IPS-20b (cell line): Measurements from ENCODE around the gene PATJ.

Source experiments
- H3K27ac ChIP-seq: one replicate; pipeline ENCODE4 v1.5.1; 2013; ENCODE audit warnings: low read length
- H3K27me3 ChIP-seq: 2 replicates; pipeline ENCODE4 v1.6.1; 2013; ENCODE audit warnings: mild to moderate bottlenecking, low read length, inconsistent platforms; ENCODE audit not compliant: insufficient read depth
- H3K36me3 ChIP-seq: 2 replicates; pipeline ENCODE4 v1.6.1; 2013; ENCODE audit warnings: low read depth, mild to moderate bottlenecking, inconsistent platforms, low read length, moderate library complexity; ENCODE audit not compliant: insufficient read depth
- H3K4me1 ChIP-seq: 2 replicates; pipeline ENCODE4 v1.6.1; 2013; ENCODE audit warnings: mild to moderate bottlenecking, control low read depth, inconsistent platforms, low read length, moderate library complexity; ENCODE audit not compliant: insufficient read depth
- H3K4me3 ChIP-seq: 2 replicates; pipeline ENCODE4 v1.5.1; 2013; ENCODE audit warnings: mild to moderate bottlenecking, low read length, inconsistent platforms
- H3K9ac ChIP-seq: 2 replicates; pipeline ENCODE4 v1.6.1; 2013; ENCODE audit warnings: low read depth, mild to moderate bottlenecking, inconsistent platforms, low read length, moderate library complexity
- H3K9me3 ChIP-seq: 2 replicates; pipeline ENCODE4 v1.6.1; 2013; ENCODE audit warnings: mild to moderate bottlenecking, low read depth, low read length, inconsistent platforms; ENCODE audit not compliant: insufficient read depth

PATJ gene

DNA sequence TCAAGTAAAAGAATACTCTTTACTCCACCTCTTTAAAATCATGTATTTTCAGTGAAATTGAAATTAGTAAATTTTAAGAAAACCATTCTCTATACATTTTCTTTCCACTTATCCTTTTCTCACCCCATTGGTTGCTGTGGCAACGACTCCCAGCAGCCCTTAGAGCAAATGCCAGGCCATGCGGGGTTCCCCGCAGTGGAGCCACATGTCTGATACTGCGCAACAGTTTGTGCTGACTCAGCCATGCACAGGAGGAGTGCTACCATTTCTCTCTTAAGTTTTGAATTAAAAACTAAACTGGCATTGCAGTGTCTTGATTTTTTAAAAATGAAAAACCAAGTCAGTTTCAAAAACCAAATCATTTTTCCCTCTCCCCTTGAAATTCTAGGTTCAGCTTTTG lies 238.3 kb downstream of the PATJ start:
- no peaks in the 10 kb centered on the region for H3K9me3 ChIP-seq
- no peaks in the 10 kb centered on the region for H3K27me3 ChIP-seq
- no peaks in the 10 kb centered on the region for H3K36me3 ChIP-seq
- H3K27ac ChIP-seq: peak overlapping the region; percentile 12
- H3K4me3 ChIP-seq: no peak overlapping the region
- peak overlapping the region; percentile 58; the same call in 1 of the 2 replicates for H3K9ac ChIP-seq
- H3K4me1 ChIP-seq: peaks cover 20% of the 10 kb centered on the region; the same call in 1 of the 2 replicates

DNA sequence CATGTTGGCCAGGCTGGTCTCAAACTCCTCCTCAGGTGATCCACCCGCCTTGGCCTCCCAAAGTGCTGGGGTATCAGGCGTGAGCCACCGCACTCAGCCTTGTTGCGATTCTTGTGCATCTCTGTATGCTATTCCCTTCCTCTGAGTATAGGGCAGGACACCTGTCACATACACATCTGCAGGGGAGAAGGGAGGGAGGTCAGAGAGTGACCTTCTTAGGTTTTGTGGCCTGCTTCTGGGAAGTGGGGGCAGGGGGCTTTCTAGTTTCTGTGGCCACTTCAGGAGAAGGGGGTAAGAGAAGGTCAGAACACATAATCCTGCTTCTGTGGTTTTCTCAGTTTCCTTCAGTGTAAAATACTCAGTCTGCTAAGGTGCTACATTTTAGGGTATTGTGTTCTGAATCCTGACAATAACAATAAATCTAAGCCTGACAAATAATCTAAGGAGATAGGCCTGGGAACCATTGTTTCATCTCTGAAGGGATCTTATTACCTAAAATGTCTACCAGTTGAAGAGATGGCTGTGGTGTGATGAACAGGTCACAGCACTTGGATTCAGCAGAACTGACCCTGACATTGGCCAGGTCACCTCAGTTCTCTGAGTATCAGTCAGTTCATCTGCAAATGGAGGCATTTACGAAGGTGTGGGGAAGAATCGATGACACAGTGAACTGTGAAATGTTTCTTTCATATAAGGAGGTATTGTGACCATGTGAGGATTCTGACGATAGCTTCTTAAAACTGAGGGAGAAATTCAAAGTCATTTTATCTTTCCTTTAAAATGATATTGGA lies 239.8 kb downstream of the PATJ start:
- H3K36me3 ChIP-seq: no peaks in the 10 kb centered on the region
- no peaks in the 10 kb centered on the region for H3K27me3 ChIP-seq
- H3K4me3 ChIP-seq: no peak overlapping the region
- peaks cover 20% of the 10 kb centered on the region; the same call in 1 of the 2 replicates for H3K4me1 ChIP-seq
- no peaks in the 10 kb centered on the region for H3K9me3 ChIP-seq
- H3K9ac ChIP-seq: no peak overlapping the region
- no peak overlapping the region for H3K27ac ChIP-seq

DNA sequence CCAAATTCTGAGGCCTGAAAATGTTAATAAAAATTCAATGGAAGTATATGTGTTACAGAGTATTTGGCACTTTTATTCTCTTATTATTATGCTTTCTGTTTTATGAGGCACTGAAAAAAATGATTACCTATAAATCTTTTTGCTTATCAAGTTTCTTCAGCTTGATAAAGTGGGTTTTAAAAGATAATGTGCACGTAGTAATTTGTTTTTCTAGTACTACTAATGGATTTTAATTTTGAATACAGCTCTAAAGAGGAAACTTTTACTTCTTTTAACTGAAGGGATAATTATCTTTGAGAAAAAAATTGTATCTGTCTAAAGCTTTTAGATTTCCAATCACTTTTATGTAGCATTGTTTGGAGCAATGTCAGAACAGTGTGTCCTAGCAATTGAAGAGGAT lies 241.0 kb downstream of the PATJ start:
- Histone ChIP-seq H3K4me1 (peaks cover 20% of the 10 kb centered on the region; the same call in 1 of the 2 replicates), H3K4me3 (no peak overlapping the region), H3K36me3 (no peaks in the 10 kb centered on the region), H3K27me3 (no peaks in the 10 kb centered on the region), H3K27ac (no peak overlapping the region), H3K9me3 (no peaks in the 10 kb centered on the region), H3K9ac (no peak overlapping the region)

DNA sequence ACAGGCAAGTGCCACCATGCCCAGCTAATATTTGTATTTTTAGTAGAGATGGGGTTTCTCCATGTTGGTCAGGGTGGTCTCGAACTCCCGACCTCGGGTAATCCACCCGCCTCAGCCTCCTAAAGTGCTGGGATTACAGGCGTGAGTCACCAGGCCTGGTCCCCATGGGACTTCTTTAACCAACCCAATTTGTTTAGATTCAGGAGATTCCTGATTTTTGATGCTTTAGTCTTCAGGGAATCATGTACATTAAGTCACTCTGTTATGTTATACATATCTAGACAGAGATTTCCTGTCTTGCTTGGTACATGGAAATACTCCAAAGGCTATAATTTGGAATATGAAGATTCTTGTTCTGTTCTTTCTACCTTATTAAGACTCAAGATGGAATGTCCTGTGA lies 250.0 kb downstream of the PATJ start:
- Histone ChIP-seq H3K4me3 (no peak overlapping the region), H3K36me3 (peaks cover 13% of the 10 kb centered on the region), H3K27ac (no peak overlapping the region), H3K27me3 (no peaks in the 10 kb centered on the region), H3K9me3 (no peaks in the 10 kb centered on the region), H3K9ac (no peak overlapping the region), H3K4me1 (no peaks in the 10 kb centered on the region)

DNA sequence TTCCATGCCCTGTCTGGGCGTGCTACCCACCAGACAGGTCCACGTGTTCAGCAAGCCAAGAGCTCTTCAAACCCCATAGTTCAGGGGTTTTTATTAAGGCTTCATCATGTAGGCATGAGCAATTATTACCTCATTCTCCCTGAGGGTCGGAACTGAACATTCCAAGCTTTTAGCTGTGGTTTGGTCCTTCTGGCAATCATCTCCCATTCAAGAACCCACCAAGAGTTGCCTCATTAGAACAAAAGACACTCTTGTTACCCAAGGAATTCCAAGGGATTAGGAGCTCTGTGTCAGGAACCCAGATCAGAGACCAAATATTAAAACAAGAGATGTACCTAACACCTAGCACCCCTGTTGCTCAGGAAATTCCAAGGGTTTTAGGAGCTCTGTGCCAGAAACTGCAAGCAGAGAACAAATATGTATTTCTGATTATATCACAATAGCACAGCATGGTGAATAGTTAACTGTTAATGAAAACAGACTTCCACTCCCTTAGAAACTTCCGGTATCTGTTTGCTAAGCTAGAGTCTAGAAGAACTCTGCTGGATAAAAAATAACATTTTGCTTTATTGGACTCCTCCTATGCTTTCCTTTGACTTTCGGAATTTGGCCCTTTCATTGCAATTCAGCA lies 251.2 kb downstream of the PATJ start:
- Histone ChIP-seq H3K4me3 (no peak overlapping the region), H3K9ac (no peak overlapping the region), H3K9me3 (no peaks in the 10 kb centered on the region), H3K4me1 (no peaks in the 10 kb centered on the region), H3K36me3 (peaks cover 13% of the 10 kb centered on the region), H3K27ac (no peak overlapping the region), H3K27me3 (no peaks in the 10 kb centered on the region)

DNA sequence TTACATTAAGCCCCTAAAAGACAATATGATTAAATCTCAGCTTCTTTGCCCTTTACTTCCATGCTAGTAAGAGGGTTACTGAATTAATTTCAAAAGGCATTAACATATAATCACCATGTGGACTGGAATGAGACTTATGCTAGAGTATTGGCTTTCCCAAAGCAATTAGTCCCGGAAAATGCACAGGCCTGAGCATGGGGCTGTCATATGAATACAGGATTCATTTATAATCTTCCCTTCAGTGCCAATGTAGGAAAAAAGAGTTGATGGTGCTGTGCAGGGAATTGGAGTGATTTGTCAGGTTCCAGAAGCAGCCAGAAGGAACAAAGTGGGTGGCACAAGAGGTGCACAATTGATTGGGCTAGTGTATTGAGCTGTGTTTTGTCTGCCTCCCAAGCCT lies 253.4 kb downstream of the PATJ start:
- no peaks in the 10 kb centered on the region for H3K27me3 ChIP-seq
- H3K4me3 ChIP-seq: no peak overlapping the region
- H3K4me1 ChIP-seq: no peaks in the 10 kb centered on the region

DNA sequence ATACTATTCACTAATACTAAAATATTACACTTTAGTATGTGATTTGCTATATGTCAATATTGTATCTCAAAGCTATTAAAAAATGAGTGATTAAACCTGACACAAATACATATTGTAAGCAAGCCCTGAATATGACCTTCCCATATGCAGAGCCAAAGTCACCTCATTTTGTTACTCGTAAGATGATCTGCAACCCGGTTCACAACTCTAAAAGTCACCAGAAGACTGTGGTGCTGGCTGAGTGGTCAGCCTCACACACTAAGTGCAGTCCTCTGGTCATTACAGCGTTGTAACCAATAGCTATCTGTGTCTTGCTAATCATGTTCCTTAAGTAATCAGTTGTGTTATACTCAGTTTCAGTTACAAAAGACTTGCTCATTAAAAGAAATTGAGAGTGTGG lies 254.8 kb downstream of the PATJ start:
- H3K36me3 ChIP-seq: peaks cover 13% of the 10 kb centered on the region
- H3K4me3 ChIP-seq: no peak overlapping the region
- no peaks in the 10 kb centered on the region for H3K9me3 ChIP-seq
- H3K9ac ChIP-seq: no peak overlapping the region
- no peaks in the 10 kb centered on the region for H3K4me1 ChIP-seq
- H3K27ac ChIP-seq: no peak overlapping the region
- H3K27me3 ChIP-seq: no peaks in the 10 kb centered on the region

More for the DNA sequence above, 253.4 kb downstream of the PATJ start:
- Histone ChIP-seq H3K27ac (no peak overlapping the region), H3K9me3 (no peaks in the 10 kb centered on the region), H3K36me3 (peaks cover 13% of the 10 kb centered on the region), H3K9ac (no peak overlapping the region)

DNA sequence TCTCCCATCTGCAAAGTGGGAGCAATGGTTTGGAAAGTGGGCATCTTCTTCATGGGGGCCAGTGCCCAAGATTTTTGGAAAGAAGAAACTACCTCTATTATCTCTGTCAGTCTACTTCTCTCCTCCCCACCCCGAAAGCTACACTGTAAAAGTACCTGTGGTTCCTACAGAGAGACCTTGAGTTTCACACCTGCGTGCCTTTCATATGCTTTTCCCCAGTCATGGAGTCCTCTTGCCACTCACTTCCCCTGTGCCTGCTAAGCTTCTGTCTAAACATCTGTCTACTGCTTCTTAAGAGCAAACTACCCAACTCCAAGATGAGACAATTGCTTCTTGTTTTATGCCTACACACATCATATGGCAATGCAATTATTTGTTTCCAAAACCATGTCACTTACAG lies 261.5 kb downstream of the PATJ start:
- H3K27me3 ChIP-seq: no peaks in the 10 kb centered on the region
- H3K36me3 ChIP-seq: peaks cover 3% of the 10 kb centered on the region; the same call in 1 of the 2 replicates
- H3K9ac ChIP-seq: no peak overlapping the region
- H3K27ac ChIP-seq: no peak overlapping the region
- H3K4me3 ChIP-seq: no peak overlapping the region
- H3K9me3 ChIP-seq: no peaks in the 10 kb centered on the region
- H3K4me1 ChIP-seq: no peaks in the 10 kb centered on the region

DNA sequence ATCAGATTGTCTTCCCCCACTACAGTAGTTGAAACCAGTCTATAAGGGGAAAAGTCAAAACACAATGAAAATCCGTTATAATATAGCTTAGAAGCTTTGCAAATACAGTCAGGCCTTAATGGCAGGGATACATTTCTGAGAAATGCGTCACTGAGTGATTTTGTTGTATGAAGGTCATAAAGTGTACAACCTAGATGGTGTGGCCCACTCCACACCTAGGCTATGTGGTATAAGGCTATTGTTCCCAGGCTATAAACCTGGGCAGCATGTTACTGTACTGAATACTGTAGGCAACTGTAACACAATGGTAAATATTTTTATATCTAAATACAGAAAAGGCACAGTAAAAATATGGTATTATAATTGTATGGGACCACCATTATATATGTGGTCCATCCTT lies 264.4 kb downstream of the PATJ start:
- Histone ChIP-seq H3K9ac (no peak overlapping the region), H3K4me3 (no peak overlapping the region), H3K9me3 (no peaks in the 10 kb centered on the region), H3K4me1 (no peaks in the 10 kb centered on the region), H3K27me3 (no peaks in the 10 kb centered on the region), H3K36me3 (peaks cover 3% of the 10 kb centered on the region; the same call in 1 of the 2 replicates), H3K27ac (no peak overlapping the region)

DNA sequence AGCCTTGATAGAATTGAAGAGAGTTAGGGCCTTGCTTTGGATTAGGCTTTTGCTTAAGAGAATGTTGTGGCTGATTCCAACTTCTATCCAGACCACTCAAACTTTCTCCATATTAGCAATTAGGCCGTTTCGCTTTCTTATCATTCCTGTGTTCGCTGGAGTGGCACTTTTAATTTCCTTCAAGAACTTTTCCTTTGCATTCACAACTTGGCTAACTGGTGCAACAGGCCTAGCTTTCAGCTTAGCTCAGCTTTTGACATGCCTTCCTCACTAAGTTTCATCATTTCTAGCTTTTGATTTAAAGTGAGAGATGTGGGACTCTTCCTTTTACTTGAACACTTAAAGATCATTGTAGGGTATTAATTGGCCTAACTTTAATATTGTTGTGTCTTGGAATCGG lies 268.7 kb downstream of the PATJ start:
- H3K4me1 ChIP-seq: no peaks in the 10 kb centered on the region
- no peaks in the 10 kb centered on the region for H3K9me3 ChIP-seq
- H3K27me3 ChIP-seq: no peaks in the 10 kb centered on the region
- H3K36me3 ChIP-seq: peaks cover 3% of the 10 kb centered on the region; the same call in 1 of the 2 replicates
- H3K4me3 ChIP-seq: no peak overlapping the region
- H3K9ac ChIP-seq: no peak overlapping the region
- no peak overlapping the region for H3K27ac ChIP-seq

DNA sequence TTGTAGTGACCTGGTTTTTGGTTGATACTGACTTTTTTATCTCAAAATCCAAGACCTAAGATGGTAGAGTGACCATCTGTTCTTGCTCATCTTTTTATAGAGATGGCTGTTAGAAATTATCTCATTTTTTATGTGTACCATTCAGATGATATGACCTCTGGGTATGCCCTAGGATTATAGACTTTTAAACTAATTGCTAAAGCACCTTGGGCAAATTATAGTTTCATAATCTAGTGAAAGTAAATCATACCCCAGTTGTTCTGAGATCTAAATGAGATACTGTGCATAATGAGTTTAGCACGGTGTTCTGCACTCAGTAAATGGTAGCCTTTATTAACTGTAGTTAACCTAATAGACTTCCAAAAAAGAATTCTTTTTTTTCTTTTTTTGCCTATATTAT lies 269.8 kb downstream of the PATJ start:
- Histone ChIP-seq H3K4me3 (no peak overlapping the region), H3K27ac (no peak overlapping the region), H3K9ac (no peak overlapping the region), H3K9me3 (no peaks in the 10 kb centered on the region), H3K4me1 (no peaks in the 10 kb centered on the region), H3K36me3 (peaks cover 3% of the 10 kb centered on the region; the same call in 1 of the 2 replicates), H3K27me3 (no peaks in the 10 kb centered on the region)

DNA sequence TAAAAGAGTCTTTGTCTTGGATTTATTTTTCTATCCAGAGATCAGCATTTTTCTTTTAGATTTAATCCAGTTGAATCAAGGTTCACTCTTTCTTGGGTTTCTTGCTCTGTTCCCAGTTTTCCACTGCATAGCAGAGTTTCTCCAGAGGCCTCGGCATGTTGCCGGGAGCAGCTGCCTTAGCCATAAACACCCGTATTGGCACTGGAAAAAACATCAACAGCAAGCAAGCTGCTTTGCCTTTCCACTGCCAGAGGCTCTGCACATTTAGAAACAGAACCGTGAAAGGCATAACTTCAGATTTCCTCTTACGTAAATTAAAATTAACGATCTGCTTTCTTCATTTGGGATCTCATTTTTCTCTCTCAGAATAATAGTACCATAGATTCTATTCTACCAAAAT lies 270.6 kb downstream of the PATJ start:
- no peak overlapping the region for H3K4me3 ChIP-seq

More for the DNA sequence above, 270.6 kb downstream of the PATJ start:
- Histone ChIP-seq H3K9me3 (no peaks in the 10 kb centered on the region), H3K4me1 (no peaks in the 10 kb centered on the region), H3K27ac (no peak overlapping the region), H3K9ac (no peak overlapping the region), H3K27me3 (no peaks in the 10 kb centered on the region), H3K36me3 (no peaks in the 10 kb centered on the region)
